Central memory CD8-positive, alpha-beta T cell (primary cell): ENCODE measurements around the gene ATP5F1E.
A peak's percentile ranks its signal among the peaks of the same experiment; 100 is the strongest.
"Not testable (repeated sequence)": the region's sequence is repeated elsewhere in the genome, so short reads cannot be mapped to it uniquely, and the experiment has no call there.

Experiments
- ATAC-seq: fragments of 150-1000 bp; cut with Tn5 transposase; replicated peaks from 2 replicates; pipeline ENCODE4 v1.10.0; 2022; ENCODE audit warnings: mild to moderate bottlenecking, moderate FRiP score, moderate number of reproducible peaks; ENCODE audit not compliant: poor library complexity, severe bottlenecking; ENCODE audit errors: extremely low read depth
- DNase-seq, 2 donors: peaks; one replicate each; pipeline ENCODE4 v3.0.0; 2021; ENCODE audit warnings: low spot score in 2 of 2
- H3K27ac Mint-ChIP-seq: one replicate; pipeline ENCODE4 v1.8.0; 2022; ENCODE audit warnings: low read depth, mild to moderate bottlenecking, moderate library complexity, mixed read lengths
- H3K27me3 Mint-ChIP-seq: one replicate; pipeline ENCODE4 v1.8.0; 2022; ENCODE audit warnings: mixed read lengths
- H3K36me3 Mint-ChIP-seq: one replicate; pipeline ENCODE4 v1.8.0; 2022; ENCODE audit warnings: mild to moderate bottlenecking, moderate library complexity, mixed read lengths; ENCODE audit not compliant: insufficient read depth
- H3K4me1 Mint-ChIP-seq: one replicate; pipeline ENCODE4 v1.8.0; 2022; ENCODE audit warnings: mixed read lengths
- H3K4me3 Mint-ChIP-seq: one replicate; pipeline ENCODE4 v1.8.0; 2022; ENCODE audit warnings: mild to moderate bottlenecking, moderate library complexity, mixed read lengths
- H3K9me3 Mint-ChIP-seq: one replicate; pipeline ENCODE4 v1.8.0; 2022; ENCODE audit warnings: mixed read lengths

The ATP5F1E gene

GRCh38 chr20:58987790-58988564, 44.2 kb downstream of the ATP5F1E start:
- H3K27ac Mint-ChIP-seq = peak overlapping the region; percentile 84
- no peaks in the 10 kb centered on the region for H3K27me3 Mint-ChIP-seq
- H3K4me1 Mint-ChIP-seq = peaks cover 28% of the 10 kb centered on the region
- H3K4me3 Mint-ChIP-seq = no peak overlapping the region
- H3K36me3 Mint-ChIP-seq = peaks cover 48% of the 10 kb centered on the region
- no peak for DNase-seq
- no peak for ATAC-seq
- no peaks in the 10 kb centered on the region for H3K9me3 Mint-ChIP-seq

- ATAC-seq (no peak), DNase-seq (no peak)
- Mint-ChIP-seq H3K4me1 (peaks cover 37% of the 10 kb centered on the region), H3K27me3 (no peaks in the 10 kb centered on the region), H3K27ac (peak overlapping the region; percentile 2), H3K4me3 (no peak overlapping the region), H3K9me3 (no peaks in the 10 kb centered on the region), H3K36me3 (peaks cover 51% of the 10 kb centered on the region)
Measured at GRCh38 chr20:58986968-58987517, 45.1 kb downstream of the ATP5F1E start.

- Mint-ChIP-seq H3K4me3 (no peak overlapping the region), H3K27ac (peak overlapping the region; percentile 2), H3K4me1 (peaks cover 42% of the 10 kb centered on the region), H3K27me3 (no peaks in the 10 kb centered on the region), H3K36me3 (peaks cover 49% of the 10 kb centered on the region), H3K9me3 (no peaks in the 10 kb centered on the region)
- no peak for ATAC-seq
- DNase-seq = no peak
Measured at GRCh38 chr20:58986286-58986967, 45.7 kb downstream of the ATP5F1E start.

GRCh38 chr20:58985656-58986055, 46.5 kb downstream of the ATP5F1E start:
- Mint-ChIP-seq H3K36me3 (peaks cover 47% of the 10 kb centered on the region), H3K27ac (no peak overlapping the region), H3K4me1 (peaks cover 42% of the 10 kb centered on the region), H3K27me3 (no peaks in the 10 kb centered on the region), H3K4me3 (no peak overlapping the region), H3K9me3 (no peaks in the 10 kb centered on the region)
- no peak for ATAC-seq
- no peak for DNase-seq

GRCh38 chr20:58984691-58985090, 47.4 kb downstream of the ATP5F1E start:
- ATAC-seq = no peak
- DNase-seq = no peak
- Mint-ChIP-seq H3K4me3 (peak overlapping the region; percentile 77), H3K27ac (peak overlapping the region; percentile 50), H3K27me3 (no peaks in the 10 kb centered on the region), H3K4me1 (peaks cover 42% of the 10 kb centered on the region), H3K9me3 (no peaks in the 10 kb centered on the region), H3K36me3 (peaks cover 40% of the 10 kb centered on the region)

GRCh38 chr20:58983115-58983468, 49.0 kb downstream of the ATP5F1E start:
- peak overlapping the region; percentile 77 for H3K4me3 Mint-ChIP-seq
- H3K36me3 Mint-ChIP-seq = peaks cover 29% of the 10 kb centered on the region
- not testable (repeated sequence) for ATAC-seq, DNase-seq, H3K9me3 Mint-ChIP-seq, H3K27me3 Mint-ChIP-seq
- H3K27ac Mint-ChIP-seq = peak overlapping the region; percentile 42
- H3K4me1 Mint-ChIP-seq = peaks cover 42% of the 10 kb centered on the region

- H3K36me3 Mint-ChIP-seq = peaks cover 25% of the 10 kb centered on the region
- H3K27ac Mint-ChIP-seq = peak overlapping the region; percentile 42
- H3K4me1 Mint-ChIP-seq = peaks cover 37% of the 10 kb centered on the region
- H3K9me3 Mint-ChIP-seq = no peaks in the 10 kb centered on the region
- peak in 1 of 2 donors; percentile 60 for DNase-seq
- peak; percentile 71 for ATAC-seq
- no peaks in the 10 kb centered on the region for H3K27me3 Mint-ChIP-seq
- H3K4me3 Mint-ChIP-seq = peak overlapping the region; percentile 77
Measured at GRCh38 chr20:58982406-58983114, 49.6 kb downstream of the ATP5F1E start.

GRCh38 chr20:58981628-58982364, 50.3 kb downstream of the ATP5F1E start:
- Mint-ChIP-seq H3K4me1 (peaks cover 32% of the 10 kb centered on the region), H3K36me3 (peaks cover 24% of the 10 kb centered on the region), H3K4me3 (peak overlapping the region; percentile 77), H3K27ac (peak overlapping the region; percentile 42), H3K27me3 (no peaks in the 10 kb centered on the region), H3K9me3 (no peaks in the 10 kb centered on the region)
- DNase-seq (no peak), ATAC-seq (no peak)

GRCh38 chr20:58980711-58981627, 51.2 kb downstream of the ATP5F1E start, which contains the start of gene NELFCD:
Gene NELFCD (plus strand): TSS chr20:58981256. CDS start chr20:58981310, 54 bp downstream.
- H3K4me3 Mint-ChIP-seq = peak within 1 kb of the TSS; percentile 77
- H3K4me1 Mint-ChIP-seq = peaks cover 29% of the 10 kb centered on the region
- no peaks in the 10 kb centered on the region for H3K27me3 Mint-ChIP-seq
- DNase-seq (peak; percentile 76 to 78), ATAC-seq (peak; percentile 55)
- peak within 1 kb of the TSS; percentile 42 for H3K27ac Mint-ChIP-seq
- peaks cover 17% of the 10 kb centered on the region for H3K36me3 Mint-ChIP-seq
- H3K9me3 Mint-ChIP-seq = no peaks in the 10 kb centered on the region

GRCh38 chr20:58978351-58979190, 53.6 kb downstream of the ATP5F1E start:
- DNase-seq (no peak), ATAC-seq (no peak)
- Mint-ChIP-seq H3K27me3 (no peaks in the 10 kb centered on the region), H3K9me3 (no peaks in the 10 kb centered on the region), H3K4me3 (no peak overlapping the region), H3K4me1 (peaks cover 17% of the 10 kb centered on the region), H3K27ac (no peak overlapping the region), H3K36me3 (peaks cover 12% of the 10 kb centered on the region)
